Astrocyte (in vitro differentiated cells and primary cell): ENCODE measurements around the gene FAM107B.

Experiments
- EZH2 ChIP-seq: IDR thresholded peaks from 2 replicates; pipeline ENCODE4 v1.6.1; 2012; ENCODE audit warnings: mild to moderate bottlenecking, low read length, inconsistent platforms; ENCODE audit not compliant: insufficient read depth
- TF ChIP-seq, protein P1 (sequence below): IDR thresholded peaks from 2 replicates; pipeline ENCODE4 v1.5.1; 2011; ENCODE audit warnings: low read depth, mild to moderate bottlenecking, inconsistent platforms, low read length, moderate library complexity; ENCODE audit not compliant: insufficient read depth

DNA sequence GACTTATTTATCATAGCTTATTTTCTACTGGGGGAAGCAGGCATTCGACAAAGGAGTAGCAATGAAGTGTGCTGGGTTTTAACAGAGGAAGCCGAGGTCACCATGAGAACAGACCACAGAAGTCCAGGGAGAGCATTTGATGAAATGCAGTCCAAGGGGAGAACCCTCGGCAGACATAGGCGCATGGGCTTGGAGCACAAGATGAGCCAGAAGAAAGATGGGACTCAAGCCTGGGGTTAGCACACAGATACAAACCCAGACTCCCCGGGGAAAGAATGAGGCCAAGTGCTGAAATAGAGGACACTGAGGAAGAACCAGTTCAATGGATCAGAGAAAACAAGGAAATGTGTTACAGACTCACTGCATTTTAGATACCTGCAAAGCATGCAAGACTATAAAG is 209.5 kb downstream of the FAM107B start:
- TF ChIP-seq, protein P1, sequence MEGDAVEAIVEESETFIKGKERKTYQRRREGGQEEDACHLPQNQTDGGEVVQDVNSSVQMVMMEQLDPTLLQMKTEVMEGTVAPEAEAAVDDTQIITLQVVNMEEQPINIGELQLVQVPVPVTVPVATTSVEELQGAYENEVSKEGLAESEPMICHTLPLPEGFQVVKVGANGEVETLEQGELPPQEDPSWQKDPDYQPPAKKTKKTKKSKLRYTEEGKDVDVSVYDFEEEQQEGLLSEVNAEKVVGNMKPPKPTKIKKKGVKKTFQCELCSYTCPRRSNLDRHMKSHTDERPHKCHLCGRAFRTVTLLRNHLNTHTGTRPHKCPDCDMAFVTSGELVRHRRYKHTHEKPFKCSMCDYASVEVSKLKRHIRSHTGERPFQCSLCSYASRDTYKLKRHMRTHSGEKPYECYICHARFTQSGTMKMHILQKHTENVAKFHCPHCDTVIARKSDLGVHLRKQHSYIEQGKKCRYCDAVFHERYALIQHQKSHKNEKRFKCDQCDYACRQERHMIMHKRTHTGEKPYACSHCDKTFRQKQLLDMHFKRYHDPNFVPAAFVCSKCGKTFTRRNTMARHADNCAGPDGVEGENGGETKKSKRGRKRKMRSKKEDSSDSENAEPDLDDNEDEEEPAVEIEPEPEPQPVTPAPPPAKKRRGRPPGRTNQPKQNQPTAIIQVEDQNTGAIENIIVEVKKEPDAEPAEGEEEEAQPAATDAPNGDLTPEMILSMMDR = no peak
- TF ChIP-seq EZH2 = no peak
